ENCODE measurements around the gene SYNJ2. TPM values are rescaled to one million over a fixed set of nuclear protein-coding genes. Genes with fewer than 3 reads are reported as not detected.

SYNJ2 gene
- total RNA-seq, 2 donors from 2014 or later, result 30.6 to 48.5 TPM

DNA sequence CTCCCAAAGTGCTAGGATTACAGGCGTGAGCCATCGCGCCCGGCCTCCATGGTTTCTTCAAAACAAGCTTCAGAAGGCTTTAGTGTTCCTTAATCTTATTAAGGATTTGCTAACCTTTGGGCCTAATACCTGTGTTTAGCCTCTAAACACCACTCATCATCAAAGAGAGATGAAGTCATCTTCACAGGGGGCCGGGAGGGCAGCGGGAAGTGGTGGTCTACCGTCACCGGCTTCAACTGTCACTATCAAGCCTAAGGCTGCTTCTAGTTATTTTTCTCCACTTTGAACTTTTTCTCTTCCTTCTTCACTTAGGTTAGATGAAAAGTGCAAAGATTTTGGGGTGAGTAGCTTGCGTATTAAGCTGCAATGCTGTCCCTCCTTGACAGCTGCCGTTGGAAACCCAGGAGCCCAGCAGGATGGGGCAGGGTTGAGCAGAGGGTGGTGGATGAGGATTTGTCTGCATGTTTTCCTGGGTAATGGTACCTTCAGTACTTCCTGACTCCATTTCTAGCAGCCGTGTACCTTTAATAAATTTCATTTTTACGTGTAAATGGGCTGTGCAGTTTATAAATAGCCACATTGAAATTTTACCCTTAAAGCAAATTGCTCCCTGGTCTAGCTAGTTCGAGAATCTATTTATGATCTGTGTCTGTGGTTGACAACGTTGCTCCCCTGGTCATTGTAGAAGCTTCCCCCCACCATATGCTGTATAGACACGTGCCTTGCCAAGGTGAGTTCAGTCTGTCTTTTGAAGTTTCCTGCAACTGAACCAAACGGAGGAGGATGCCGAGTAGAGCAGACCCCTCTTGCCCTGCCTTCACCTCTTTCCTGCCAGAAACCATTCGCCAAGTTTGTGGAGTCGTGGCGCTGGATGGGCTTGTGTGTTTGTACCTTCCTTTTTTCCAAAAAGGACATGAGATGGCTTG is 64.8 kb downstream of the SYNJ2 start:
- no peaks in the 10 kb centered on the region for H3K27me3 ChIP-seq (replicated peaks; ENCODE audit: insufficient read depth)
- peak overlapping the region; percentile 88 to 97 for H3K27ac ChIP-seq
- ATAC-seq (ENCODE audit: insufficient number of reproducible peaks, low FRiP score, low read depth) (no peak), DNase-seq (ENCODE audit: low spot score) (no peak)
- H3K4me3 ChIP-seq, result no peak overlapping the region
- TF ChIP-seq, protein P1, sequence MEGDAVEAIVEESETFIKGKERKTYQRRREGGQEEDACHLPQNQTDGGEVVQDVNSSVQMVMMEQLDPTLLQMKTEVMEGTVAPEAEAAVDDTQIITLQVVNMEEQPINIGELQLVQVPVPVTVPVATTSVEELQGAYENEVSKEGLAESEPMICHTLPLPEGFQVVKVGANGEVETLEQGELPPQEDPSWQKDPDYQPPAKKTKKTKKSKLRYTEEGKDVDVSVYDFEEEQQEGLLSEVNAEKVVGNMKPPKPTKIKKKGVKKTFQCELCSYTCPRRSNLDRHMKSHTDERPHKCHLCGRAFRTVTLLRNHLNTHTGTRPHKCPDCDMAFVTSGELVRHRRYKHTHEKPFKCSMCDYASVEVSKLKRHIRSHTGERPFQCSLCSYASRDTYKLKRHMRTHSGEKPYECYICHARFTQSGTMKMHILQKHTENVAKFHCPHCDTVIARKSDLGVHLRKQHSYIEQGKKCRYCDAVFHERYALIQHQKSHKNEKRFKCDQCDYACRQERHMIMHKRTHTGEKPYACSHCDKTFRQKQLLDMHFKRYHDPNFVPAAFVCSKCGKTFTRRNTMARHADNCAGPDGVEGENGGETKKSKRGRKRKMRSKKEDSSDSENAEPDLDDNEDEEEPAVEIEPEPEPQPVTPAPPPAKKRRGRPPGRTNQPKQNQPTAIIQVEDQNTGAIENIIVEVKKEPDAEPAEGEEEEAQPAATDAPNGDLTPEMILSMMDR (IDR thresholded peaks at IDR 0.05), result no peak
- H3K4me1 ChIP-seq (ENCODE audit: control insufficient read depth in 1 of 2, low read depth in 2 of 2), result peaks cover 25 to 60% of the 10 kb centered on the region in 2 donors
- H3K36me3 ChIP-seq, result no peaks in the 10 kb centered on the region
- H3K9me3 ChIP-seq, result no peaks in the 10 kb centered on the region

DNA sequence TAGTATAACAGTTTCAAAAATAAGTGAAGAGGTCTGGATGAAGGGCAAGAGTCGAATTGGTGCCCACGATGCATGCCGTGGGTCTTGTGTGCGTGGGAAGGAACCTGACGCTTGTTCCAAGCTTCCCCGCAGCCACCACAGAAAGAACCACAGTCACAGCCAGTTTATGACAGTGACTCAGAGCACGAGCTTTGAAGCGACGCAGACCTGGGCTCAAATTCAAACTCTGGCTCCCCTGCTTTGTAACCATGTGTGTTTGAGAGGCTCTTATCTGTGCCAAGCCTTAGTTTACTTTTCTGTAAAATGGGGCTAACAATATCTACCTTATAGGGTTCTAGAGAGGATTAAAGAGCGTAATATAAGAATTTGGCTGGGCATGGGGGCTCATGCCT is 65.5 kb downstream of the SYNJ2 start:
- DNase-seq (ENCODE audit: low spot score) (no peak), ATAC-seq (ENCODE audit: insufficient number of reproducible peaks, low FRiP score, low read depth) (no peak)

DNA sequence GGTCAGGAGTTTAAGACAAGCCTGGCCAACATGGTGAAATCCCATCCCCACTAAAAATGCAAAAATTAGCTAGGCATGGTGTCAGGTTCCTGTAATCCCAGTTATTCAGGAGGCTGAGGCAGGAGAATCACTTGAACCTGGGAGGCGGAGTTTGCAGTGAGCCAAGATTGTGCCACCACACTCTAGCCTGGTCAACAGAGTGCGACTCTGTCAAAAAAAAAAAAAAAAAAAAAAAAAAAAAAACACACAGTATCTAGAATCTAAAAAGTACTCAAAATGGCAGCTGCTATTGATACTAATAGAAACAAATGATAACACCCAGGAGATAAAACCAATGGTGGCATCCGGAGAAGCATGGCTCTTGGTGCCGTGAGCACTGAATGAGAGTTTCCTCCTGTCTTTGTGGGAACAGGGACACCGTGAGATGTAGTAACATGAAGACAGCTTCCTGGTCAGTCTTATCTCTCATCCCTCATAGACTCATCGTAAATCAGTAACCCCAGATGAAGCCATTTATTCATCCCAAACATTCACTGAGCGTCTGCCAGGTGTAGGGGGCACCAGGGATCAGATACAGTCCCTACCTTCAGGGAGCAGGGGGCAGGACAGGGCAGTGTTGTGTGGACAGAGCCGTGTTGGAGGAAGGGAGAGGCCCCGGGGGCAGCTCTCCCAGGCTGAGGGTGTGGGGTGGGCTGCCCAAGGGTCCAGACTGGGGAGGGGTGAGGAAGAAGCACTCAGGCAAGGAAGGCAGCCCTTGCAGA is 66.1 kb downstream of the SYNJ2 start:
- TF ChIP-seq, protein P1 (IDR thresholded peaks at IDR 0.05), result no peak
- DNase-seq (ENCODE audit: low spot score) (no peak), ATAC-seq (ENCODE audit: insufficient number of reproducible peaks, low FRiP score, low read depth) (no peak)
- no peak overlapping the region for H3K4me3 ChIP-seq
- H3K27me3 ChIP-seq (replicated peaks; ENCODE audit: insufficient read depth), result no peaks in the 10 kb centered on the region
- H3K36me3 ChIP-seq, result no peaks in the 10 kb centered on the region
- peak overlapping the region in 1 of 2 donors; percentile 88 for H3K27ac ChIP-seq
- no peaks in the 10 kb centered on the region for H3K9me3 ChIP-seq
- peaks cover 14 to 47% of the 10 kb centered on the region in 2 donors for H3K4me1 ChIP-seq (ENCODE audit: control insufficient read depth in 1 of 2, low read depth in 2 of 2)

More for the DNA sequence above, 65.5 kb downstream of the SYNJ2 start:
- H3K4me1 ChIP-seq (ENCODE audit: control insufficient read depth in 1 of 2, low read depth in 2 of 2), result peaks cover 18 to 53% of the 10 kb centered on the region in 2 donors
- TF ChIP-seq, protein P1 (IDR thresholded peaks at IDR 0.05), result no peak
- H3K27me3 ChIP-seq (replicated peaks; ENCODE audit: insufficient read depth), result no peaks in the 10 kb centered on the region
- H3K4me3 ChIP-seq, result no peak overlapping the region
- H3K36me3 ChIP-seq, result no peaks in the 10 kb centered on the region
- no peaks in the 10 kb centered on the region for H3K9me3 ChIP-seq
- H3K27ac ChIP-seq, result peak overlapping the region; percentile 88 to 97

DNA sequence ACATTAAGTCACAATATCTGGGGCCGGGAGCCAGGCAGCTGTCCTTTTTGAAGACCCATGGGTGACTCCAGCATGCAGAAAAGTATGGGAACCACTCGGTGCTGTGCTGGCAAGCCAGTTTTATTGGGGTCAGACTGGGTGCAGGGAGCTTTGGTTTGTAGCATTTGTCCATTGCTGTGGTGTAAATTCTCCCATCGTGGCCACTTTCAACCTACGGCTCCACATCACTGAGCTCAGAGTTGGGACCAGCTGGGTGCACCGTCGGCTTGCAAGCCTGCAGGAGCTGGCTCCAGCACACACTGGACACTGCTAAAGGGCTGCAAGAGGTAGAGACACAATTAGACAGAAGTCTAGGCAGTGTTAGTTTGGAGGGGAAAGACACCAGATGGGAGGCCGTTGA is 66.9 kb downstream of the SYNJ2 start:
- no peaks in the 10 kb centered on the region for H3K36me3 ChIP-seq
- no peaks in the 10 kb centered on the region for H3K9me3 ChIP-seq
- H3K27ac ChIP-seq, result no peak overlapping the region
- no peak for DNase-seq (ENCODE audit: low spot score)
- no peak for ATAC-seq (ENCODE audit: insufficient number of reproducible peaks, low FRiP score, low read depth)
- no peak overlapping the region for H3K4me3 ChIP-seq
- H3K4me1 ChIP-seq (ENCODE audit: control insufficient read depth in 1 of 2, low read depth in 2 of 2), result peaks cover 6 to 39% of the 10 kb centered on the region in 2 donors
- H3K27me3 ChIP-seq (replicated peaks; ENCODE audit: insufficient read depth), result no peaks in the 10 kb centered on the region
- TF ChIP-seq, protein P1 (IDR thresholded peaks at IDR 0.05), result no peak
